HG03159 (cell line): ENCODE results near the gene ST8SIA2.

Experiments
- ATAC-seq: cut with Tn5 transposase; IDR thresholded peaks from one replicate; pipeline ENCODE4 v1.9.1; 2021; ENCODE audit warnings: mild to moderate bottlenecking, moderate library complexity; ENCODE audit not compliant: unreplicated experiment

Gene ST8SIA2, protein sequence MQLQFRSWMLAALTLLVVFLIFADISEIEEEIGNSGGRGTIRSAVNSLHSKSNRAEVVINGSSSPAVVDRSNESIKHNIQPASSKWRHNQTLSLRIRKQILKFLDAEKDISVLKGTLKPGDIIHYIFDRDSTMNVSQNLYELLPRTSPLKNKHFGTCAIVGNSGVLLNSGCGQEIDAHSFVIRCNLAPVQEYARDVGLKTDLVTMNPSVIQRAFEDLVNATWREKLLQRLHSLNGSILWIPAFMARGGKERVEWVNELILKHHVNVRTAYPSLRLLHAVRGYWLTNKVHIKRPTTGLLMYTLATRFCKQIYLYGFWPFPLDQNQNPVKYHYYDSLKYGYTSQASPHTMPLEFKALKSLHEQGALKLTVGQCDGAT

DNA sequence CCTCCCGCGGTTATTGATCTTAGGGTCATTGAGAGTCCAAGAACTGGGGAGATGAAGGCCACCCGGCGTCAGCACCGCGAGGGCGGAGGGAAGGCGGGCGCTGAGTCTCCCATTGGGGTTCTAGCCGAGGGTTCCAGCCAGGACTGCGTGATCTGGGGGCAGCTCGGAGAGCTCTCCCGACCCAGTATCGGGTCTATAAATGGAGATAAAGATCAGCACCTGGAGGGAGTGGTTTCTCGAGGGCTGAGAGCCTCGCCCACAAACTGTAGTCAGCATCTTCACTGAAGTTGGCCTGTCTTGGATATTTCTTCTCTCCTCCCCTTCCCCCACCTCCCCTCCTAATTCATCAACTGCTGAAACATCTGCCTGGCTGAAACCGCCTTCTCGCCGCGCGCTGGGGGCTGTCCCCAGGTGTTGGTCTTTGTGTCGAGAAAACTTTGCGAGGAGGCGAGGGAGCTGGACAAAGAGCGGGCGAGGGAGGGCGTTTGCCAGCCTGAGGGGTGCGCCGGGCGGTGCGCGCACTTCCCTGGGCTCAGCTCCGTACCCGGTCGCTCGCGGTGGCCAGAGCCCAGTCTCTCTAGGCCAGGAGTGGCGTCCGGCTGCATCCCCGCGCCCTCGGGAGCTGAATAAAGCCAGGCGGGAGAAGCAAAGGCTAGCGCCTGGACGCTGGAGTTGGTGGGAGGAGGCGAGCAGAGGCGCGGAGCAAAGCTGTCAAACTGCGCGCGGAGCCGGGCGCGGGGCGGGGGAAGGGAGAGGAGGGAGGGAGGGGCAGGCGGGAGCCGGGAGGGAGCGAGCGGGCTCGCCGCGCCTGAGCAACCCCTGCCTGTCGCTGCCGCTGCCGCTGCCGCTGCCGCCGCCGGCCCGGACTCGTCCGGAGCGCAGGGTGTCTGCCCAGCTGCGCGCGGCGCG is at the start of gene ST8SIA2:
Gene ST8SIA2, plus strand, starts transcription at position 811 of the 909 bp plus-strand sequence. CDS start 184 bp downstream, outside the sequence.
- no peak for ATAC-seq

DNA sequence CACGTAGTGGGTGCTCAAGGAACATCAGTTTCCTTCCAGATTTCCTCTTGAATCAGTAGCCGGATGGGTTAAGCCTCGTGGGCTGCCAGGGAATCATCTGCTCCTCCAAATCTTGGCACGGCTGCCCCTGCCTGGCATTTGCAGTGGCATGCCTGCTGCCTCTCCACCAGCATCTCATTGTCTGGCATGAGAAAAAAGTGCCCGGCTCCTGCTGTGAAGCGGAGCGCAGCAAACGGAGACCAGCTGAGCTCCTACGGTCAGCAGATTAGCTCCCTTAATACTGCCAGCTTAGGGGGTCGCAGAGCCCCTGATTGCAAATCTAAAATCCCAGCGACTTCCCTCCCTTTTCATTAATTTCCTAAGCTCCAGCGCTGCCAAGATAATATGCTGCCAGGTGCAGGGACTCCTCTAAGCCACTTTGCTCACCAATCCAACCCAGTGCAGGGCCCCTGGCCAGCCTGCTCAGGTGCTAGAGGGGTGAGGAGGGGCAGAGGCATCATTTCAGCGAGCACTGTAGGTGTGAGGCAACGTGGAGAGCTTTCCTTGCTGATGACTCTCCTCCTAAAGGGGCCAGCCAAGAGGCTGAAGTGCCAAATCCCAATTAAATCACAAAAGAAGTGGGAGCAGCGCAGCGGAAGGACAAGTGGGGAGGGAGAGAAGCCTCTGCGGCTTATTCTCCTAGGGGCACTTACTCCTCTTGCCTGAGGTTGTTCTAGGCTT is 49.6 kb upstream of the ST8SIA2 start:
- ATAC-seq: no peak

DNA sequence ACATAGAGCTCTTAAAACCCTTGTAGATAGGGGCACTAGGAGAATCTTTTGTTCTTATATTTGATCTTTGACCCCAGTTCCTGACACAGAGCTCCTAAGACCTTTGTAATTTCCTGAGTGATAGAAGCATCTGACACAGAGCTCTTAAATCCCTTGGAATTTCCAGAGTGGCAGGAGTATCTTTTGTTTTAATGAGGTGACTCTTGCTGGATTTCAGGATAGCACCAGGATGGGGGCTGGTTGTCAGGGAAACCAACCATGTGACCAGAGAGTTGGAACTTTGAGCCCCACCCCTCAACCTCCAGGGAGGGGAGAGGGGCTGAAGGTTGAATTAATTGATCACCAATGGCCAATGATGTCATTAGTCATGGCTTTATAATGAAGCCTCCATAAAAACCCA is 47.6 kb upstream of the ST8SIA2 start:
- ATAC-seq: no peak

DNA sequence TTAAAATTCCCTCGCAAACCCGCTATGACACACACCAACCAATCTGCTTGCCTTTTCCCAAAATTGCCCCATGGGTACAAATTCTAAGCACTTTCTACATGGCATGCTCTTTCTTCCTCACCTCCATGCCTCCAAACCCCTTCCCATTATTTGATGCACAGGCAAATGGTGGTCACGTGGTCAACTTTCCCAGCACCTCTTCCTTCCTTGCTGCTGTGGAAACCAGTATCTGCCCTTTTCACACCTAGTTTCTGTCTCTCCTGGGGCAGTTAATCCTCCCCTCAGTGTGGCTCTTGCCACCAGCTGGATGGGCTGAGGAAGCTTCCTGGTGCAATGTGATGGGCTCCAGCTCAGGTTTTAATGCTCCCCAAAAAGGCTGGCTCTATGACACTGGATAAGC is 38.4 kb upstream of the ST8SIA2 start:
- no peak for ATAC-seq

DNA sequence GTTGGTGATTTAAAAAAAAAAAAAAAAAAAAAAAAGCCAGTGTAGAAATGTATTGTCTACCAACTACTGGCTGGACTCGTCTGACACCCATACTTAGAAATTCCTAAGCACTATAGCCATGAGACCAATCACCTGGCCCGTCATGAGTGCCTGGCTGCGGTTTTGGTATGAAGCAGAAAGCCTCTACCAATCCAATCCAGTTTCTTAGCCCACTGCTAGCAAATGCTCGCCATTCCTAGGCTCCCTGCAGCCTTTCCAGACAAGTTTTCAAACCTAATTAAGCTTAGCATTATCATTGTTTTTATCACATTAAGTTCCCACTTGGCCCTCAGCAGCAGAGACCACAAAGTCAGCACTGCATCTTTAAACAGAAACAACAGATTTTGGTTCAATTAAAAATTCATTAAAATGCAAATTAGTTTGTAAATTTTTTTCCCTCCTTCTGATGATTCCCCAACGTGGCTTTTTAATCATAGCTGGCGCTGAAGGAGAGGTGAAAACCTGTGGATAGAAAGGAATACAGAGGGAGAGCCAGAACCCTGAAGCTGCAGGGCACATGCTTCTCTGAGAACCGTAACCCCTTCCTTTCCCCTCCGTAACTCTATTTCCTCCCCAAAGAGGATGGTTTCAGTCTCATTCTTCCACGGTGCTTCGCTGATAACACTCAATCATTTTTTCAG is 32.2 kb upstream of the ST8SIA2 start:
- no peak for ATAC-seq

DNA sequence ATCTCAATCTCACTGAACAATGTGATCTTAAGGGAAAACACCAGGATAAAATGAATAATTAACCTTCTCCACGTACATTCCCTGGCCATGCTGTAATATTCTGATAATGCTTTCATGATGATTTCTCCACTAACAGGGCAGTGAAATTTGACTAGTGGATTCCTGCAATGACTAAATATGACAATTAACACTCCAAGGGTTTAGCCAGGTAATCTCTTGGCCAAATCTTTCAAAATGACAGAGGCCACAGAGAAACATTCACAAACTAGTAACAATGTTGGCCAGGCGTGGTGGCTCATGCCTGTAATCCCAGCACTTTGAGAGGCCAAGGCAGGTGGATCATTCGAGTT is 31.7 kb upstream of the ST8SIA2 start:
- ATAC-seq: no peak

DNA sequence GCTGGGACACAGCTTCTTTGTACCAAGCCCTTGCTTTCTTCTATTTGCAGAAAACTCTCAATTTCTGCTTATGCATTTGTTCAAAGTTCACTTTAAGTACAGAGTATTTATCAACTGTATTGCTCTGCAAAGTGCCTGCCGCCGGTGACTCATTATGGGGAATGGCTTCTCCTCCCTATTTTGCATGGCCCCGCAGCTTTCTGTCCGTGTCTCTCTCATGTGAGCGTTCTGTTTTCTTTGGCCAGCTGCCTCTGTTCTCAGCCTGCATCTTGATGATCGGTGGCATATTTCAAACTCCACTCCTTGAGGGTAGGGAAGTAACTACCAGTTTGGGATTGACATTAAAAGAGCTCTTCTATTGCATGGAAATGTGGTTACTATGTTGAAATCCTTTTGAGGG is 28.6 kb upstream of the ST8SIA2 start:
- ATAC-seq: no peak

DNA sequence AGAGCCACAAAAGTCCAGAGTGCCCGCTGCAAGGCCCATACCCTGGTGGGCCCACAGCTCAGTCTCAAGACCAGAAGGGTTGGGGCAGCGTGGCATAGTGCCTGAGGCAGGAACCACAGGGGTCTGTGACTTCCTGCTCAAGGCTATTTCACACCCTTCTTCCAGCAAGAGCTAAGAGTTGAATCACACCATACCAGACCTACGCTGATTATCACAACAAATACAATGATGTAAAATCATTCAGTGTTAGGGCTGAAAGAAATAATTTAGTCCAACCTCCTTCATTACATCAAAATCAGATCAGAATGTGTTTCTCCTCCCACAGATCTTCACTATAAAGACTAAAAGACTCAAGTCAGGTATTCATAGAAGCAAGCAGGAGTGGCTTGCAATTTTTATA is 27.8 kb upstream of the ST8SIA2 start:
- no peak for ATAC-seq

DNA sequence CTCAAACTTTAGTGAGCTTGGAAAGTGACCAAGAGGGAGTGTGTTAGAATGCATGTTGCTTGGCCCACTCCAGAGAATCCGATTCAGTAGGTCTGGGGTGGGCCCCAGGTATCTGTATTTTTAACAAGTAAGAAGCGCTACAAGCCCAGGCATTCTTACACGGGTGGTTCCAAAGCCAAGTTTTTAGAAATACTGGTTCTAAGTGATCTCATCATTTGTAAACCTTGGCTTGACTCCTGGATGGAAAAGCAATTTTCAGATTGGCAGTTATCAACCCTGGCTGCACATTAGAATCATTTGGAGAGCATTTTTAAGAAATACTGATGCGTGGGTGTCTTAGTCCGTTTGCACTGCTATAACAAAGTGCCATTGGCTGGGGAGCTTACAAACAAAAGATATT is 27.3 kb upstream of the ST8SIA2 start:
- ATAC-seq: no peak

DNA sequence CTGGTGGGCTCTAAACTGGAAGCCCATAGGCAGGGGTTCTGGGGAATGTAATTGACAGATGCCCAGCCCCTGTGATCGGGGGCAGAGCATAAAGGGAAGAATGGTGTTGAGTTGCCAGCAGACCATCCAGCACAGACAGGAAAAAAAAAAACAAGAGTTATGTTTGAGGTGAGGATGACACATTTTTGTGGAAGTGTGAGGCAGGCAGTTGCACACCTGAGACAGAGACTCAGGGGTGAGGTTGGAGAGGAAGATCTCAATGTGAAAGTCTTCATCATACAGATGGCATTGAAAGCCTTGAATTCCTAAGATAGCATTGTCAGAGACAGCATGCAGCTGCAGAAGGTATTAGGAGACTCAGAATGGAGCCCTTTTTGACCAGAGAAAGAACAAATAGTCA is 18.6 kb upstream of the ST8SIA2 start:
- no peak for ATAC-seq

DNA sequence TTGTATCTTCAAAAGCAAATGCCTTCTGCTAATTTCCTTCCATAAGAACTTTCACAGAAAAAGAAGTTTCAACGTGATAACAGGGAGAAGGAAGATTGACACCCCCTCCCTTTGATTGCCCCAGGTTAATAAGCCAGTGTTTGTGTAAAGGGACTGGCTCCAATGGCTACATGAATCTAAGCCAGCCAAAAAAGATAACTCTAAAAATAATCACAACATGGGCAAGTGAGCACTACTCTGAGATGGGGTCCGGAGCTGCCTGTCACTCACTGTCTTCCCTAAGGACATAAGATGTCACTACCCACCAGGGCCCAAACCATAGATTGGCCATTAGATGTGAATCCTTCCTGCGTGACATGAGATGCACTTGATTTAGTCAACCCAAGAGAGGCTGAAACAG is 17.6 kb upstream of the ST8SIA2 start:
- ATAC-seq: no peak

DNA sequence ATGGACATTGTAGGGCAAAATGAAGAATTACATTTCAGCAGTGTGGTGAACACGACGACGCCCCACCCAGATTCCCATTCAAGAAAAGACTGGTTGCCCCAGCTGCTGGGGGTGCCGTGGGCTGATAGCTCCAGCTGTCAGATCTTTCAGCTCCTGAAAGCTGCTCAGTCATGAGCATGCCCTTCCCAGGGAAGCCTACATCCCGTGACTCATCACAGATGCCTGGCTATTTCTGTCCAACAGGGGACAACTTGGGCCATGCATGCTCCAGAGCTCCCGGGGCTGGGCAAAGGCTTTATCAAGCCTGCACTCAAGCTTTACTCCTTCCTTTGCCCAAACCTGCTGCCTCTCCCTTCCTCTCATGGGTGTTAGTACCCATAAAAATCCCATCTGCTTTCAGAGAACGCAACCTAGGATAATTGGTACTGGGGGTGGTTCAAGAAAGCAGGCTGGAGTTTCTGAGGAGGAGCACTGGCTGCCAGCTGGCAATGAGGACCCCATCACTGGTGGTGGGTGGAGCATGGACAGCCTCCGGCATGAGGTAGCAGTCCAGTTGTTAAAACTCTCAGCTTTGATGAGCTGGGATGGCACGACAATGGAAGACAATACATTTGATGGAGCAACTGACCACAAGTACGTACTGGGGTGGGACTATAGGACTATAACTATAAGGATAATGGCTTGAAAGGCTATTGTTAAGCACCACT is 16.4 kb upstream of the ST8SIA2 start:
- no peak for ATAC-seq

DNA sequence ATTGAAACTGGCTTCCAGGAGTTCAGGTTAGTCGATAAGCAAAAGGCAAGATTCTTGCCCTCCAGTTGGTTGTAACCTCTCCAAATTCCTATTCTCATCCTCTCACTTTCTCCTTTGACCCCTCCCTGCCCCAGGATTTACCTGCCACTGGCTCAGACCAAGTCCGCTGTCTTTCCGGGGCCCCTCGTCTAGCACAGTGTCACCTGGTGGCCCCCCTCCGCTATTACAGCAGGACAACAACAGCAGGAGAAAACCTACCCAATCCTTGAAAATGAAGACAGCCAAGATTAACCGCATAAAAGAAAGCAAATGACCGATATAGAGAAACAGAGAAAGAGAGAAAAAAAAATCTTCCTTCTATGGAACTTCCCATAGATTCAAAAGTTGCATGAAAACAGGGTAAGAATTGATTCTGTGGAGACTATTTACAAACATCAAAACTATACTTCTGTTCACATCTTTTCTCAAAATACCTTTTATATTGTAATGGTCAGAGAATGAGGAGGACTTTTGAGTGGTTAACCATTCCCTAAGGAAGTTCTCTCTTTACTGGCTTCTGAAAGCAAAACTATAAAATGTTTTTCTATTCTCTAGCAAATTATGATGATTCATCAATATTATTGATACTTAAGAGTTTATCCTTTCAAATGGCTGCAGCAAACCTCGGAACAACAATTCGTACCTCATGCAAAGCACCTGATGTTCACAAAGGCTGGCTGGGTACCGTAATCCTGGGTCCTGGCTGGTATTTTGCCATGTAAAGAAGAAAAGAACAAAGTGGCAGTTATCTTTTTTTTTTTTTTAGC is 10.0 kb upstream of the ST8SIA2 start:
- ATAC-seq: peak; percentile 84

DNA sequence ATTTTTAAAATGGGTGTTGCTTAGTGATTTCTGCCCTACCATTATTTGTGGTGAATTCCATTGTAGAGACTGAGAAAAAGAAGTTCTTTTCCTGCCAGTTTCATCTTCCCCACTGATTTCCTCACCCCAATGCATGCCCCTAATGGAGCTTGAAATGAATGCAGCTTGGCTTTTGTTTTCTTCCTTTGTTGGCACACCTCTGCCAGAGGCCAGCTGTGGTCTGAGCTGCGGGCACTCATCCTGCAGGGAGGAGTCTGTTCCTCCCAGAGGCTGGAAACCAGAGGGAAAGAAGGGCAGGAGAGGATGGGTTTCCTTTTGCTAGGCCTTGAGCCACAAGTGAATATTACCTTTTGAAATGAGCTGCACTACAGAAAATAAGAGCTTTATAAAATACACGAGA is 9.3 kb upstream of the ST8SIA2 start:
- ATAC-seq: no peak

DNA sequence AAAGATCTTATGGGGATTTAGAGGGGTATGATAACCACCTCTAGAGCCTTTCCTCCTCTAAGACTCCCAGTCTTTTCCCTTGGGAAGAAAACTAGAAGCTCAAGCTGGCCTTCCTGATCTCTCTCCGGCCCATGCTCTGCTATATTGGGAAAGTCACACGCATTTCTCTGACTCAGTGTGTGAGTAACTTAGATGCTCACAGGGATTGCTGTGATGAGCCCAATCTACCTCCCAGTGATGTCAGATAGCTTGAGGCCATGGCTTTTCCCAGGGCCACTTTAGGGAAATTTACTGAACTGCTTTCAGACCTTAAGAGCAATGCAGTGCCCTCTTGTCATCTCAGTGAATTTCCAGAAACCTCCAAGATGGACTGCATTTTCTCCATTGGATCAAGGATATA is 8.6 kb upstream of the ST8SIA2 start:
- no peak for ATAC-seq

DNA sequence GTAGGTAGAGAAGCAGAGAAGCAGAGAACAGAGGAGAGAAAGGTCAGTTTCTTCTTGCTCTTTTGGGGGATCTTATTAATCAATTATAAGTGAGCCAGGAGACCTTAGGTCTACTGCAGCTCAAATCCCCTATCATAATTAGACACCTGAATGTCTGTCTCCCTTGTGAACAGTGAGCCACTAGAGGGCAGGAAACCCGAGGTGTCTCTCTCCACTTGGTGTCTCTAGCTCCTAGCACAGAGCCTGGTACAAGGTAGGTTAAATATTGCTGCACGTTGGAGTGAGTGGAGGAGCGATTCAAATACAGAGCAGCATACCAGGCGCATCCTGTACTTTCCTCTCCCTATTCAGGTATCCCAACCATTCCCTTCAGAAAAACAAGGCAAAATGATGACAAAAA is 2.0 kb upstream of the ST8SIA2 start:
- ATAC-seq: peak; percentile 60

DNA sequence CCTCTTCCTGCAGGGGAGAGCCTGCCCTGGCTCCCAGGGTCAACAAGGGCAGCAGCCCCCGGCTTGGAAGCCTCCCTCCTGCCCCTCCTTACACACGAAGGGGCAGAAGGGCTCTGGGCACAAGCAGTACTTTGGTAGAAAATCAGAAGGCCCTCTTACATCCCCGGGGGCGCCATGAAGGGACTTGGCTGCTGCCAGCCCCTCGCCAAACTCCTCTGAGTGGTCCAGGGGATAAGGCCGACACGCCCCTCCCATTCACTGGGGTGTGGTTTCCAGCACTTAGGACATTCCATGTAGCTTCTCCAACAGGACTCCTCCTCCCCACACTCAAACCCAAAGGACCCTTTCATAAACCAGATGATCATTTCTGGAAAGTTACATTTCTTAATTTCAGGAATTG is 1.2 kb upstream of the ST8SIA2 start:
- ATAC-seq: no peak

DNA sequence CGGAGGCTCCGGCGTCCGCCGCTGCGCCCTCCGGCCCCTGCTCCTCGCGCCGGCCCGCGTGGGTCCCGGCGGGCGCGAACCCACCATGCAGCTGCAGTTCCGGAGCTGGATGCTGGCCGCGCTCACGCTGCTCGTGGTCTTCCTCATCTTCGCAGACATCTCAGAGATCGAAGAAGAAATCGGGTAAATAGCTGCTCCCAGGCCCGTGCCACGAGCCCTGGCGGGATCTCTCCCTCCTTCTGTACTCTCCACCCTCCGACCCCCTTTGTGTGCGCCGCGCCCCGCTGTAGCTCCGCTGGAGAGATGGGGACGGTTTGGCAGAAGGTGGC is 263 bp downstream of the ST8SIA2 start:
- ATAC-seq: no peak

DNA sequence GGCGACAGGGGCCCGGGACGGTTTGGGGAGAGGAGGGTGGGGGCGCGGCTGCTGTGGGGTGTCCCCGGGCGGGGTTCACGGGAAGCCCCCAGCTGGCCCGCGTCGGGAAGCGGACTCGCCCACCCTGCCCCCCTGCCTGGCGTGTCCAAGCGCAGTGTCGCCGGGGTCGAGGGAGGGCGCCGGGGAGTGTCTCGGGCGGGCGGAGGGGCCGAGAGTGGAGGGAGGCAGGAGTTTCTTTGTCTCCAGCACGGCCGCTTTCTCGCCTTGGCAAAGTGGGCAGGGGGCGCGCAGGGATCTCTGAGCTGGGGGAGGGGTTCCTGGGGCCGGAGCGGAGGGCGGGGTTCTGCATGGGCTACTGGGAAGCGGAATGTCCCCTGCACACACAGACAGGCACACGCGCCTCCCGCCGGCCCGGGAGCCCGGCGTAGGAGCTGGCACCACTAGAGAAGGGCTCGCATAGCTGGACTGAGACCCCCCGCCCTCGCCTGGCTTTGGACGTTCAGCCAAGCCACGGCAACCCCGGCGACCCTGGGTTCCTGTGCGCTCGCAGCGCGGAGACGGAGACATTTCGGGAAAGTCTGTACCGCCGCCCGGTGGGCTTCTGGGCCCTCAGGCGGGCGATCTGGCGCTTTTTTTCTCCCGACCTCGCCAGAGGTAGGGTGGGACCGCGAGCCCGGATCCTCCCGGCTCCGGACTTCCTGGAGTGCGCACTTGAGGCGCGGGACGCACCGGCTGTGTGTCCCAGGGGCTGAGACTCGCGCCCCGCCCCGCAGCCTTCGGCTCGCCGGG is 822 bp downstream of the ST8SIA2 start:
- ATAC-seq: no peak
